Measurements from ENCODE around the gene HTR7. TPM values are rescaled to one million over a fixed set of nuclear protein-coding genes. Genes with fewer than 3 reads are reported as not detected.
"Not testable (repeated sequence)": the region's sequence is repeated elsewhere in the genome, so short reads cannot be mapped to it uniquely, and the experiment has no call there.

HTR7 gene
- total RNA-seq, 4 donors from 2014 or later: 0.55 to 1.3 TPM; not detected in 2

DNA sequence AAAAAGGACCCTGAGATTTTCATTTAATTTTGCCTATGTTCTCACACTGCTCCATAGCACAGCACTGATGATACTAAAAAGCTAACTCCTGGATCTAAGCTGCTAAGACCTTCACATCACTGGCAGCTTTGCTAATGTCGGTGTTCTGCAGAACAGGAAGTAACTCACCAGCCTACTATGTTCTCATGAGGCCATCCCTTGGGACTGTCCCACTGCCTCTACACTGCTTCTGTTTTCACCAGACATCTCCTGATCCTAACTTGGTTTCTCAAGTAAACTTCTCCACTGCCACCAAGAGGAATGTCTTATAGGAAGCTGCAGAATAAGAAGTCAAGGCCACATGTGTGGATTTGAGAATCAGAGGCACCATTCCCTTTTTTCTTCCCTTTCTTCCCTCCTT, 15.1 kb downstream of the HTR7 start:
- DNase-seq: no peak
- intact Hi-C loops (cut with DNase I; ENCODE audit: low total_unique reads) (no loop called here), in situ Hi-C loops (cut with MboI; ENCODE audit: low pct_ligation_motif_present in 1 of 4, low pct_unique_long_range_greater_than_20kb in 1 of 4, low sequenced_read_pairs in 3 of 4) (no loop called here)
- H3K4me3 ChIP-seq: no peak overlapping the region
- H3K9me3 ChIP-seq: no peaks in the 10 kb centered on the region
- H3K36me3 ChIP-seq: no peaks in the 10 kb centered on the region
- WGBS, 2 donors (ENCODE audit: low coverage in 1 of 2): 67 to 80% methylated on average over 1 of the region's 1 CpG
- H3K4me1 ChIP-seq: no peaks in the 10 kb centered on the region
- no peaks in the 10 kb centered on the region for H3K27me3 ChIP-seq
- H3K27ac ChIP-seq: no peak overlapping the region
- TF ChIP-seq POLR2A (IDR thresholded peaks at IDR 0.05) (no peak), EP300 (IDR thresholded peaks at IDR 0.05; ENCODE audit: low read depth) (no peak), POLR2AphosphoS5 (IDR thresholded peaks at IDR 0.05) (no peak)
- TF ChIP-seq, protein P1, sequence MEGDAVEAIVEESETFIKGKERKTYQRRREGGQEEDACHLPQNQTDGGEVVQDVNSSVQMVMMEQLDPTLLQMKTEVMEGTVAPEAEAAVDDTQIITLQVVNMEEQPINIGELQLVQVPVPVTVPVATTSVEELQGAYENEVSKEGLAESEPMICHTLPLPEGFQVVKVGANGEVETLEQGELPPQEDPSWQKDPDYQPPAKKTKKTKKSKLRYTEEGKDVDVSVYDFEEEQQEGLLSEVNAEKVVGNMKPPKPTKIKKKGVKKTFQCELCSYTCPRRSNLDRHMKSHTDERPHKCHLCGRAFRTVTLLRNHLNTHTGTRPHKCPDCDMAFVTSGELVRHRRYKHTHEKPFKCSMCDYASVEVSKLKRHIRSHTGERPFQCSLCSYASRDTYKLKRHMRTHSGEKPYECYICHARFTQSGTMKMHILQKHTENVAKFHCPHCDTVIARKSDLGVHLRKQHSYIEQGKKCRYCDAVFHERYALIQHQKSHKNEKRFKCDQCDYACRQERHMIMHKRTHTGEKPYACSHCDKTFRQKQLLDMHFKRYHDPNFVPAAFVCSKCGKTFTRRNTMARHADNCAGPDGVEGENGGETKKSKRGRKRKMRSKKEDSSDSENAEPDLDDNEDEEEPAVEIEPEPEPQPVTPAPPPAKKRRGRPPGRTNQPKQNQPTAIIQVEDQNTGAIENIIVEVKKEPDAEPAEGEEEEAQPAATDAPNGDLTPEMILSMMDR (IDR thresholded peaks at IDR 0.05): no peak

DNA sequence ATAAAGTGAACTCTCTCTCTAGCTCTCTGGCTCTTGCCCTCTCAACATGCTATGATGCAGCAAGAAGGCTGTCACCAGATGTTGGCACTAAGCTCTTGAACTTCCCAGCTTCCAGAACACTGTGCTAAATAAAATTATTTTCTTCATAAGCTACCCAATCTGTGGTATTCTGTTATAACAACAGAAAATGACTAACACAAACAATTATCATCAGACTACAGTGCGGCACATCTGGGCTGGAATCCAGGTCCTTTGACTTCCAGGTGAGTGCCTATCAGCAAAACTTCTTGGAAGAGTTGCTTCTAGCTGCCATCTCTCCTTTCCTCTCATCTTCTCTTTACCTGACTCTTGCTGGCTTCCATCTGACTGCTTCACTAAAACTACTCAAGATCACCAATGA, 20.4 kb downstream of the HTR7 start:
- intact Hi-C loops (cut with DNase I; ENCODE audit: low total_unique reads): no loop called here
- TF ChIP-seq POLR2AphosphoS5 (IDR thresholded peaks at IDR 0.05) (no peak), EP300 (IDR thresholded peaks at IDR 0.05; ENCODE audit: low read depth) (no peak)

DNA sequence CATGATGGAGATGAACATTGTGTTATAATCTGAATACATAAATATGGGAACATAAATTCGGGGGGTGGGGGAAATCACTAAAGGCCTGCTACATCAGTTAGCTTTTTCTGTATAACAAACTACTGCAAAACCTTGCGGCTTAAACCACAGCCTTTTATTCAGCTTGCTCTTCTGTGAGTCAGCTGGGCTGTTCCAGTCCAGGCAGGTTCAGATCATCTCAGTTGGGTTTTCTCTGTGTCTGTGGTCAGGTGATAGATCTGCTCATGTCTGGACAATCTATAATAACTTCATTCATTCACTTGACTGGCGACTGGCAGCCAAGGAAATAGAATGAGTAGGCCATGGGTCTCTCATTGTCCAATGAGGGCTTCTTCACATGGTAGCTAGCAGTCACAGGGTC, 23.5 kb downstream of the HTR7 start:
- H3K27ac ChIP-seq: no peak overlapping the region
- H3K27me3 ChIP-seq: no peaks in the 10 kb centered on the region
- WGBS, 2 donors (ENCODE audit: low coverage in 1 of 2): 68 to 73% methylated on average over 2 to 3 of the region's 3 CpGs
- no peak overlapping the region for H3K4me3 ChIP-seq
- in situ Hi-C loops (cut with MboI; ENCODE audit: low pct_ligation_motif_present in 1 of 4, low pct_unique_long_range_greater_than_20kb in 1 of 4, low sequenced_read_pairs in 3 of 4): no loop called here
- no peaks in the 10 kb centered on the region for H3K4me1 ChIP-seq
- H3K9me3 ChIP-seq: no peaks in the 10 kb centered on the region
- DNase-seq: no peak
- no peaks in the 10 kb centered on the region for H3K36me3 ChIP-seq
- TF ChIP-seq EP300 (IDR thresholded peaks at IDR 0.05; ENCODE audit: low read depth) (no peak), POLR2AphosphoS5 (IDR thresholded peaks at IDR 0.05) (no peak), POLR2A (IDR thresholded peaks at IDR 0.05) (no peak)
- TF ChIP-seq, protein P1 (IDR thresholded peaks at IDR 0.05): no peak
- intact Hi-C loops (cut with DNase I; ENCODE audit: low total_unique reads): no loop called here

More for the DNA sequence above, 20.4 kb downstream of the HTR7 start:
- no peak overlapping the region for H3K4me3 ChIP-seq
- 88 to 100% methylated on average over 1 of the region's 1 CpG for WGBS, 2 donors (ENCODE audit: low coverage in 1 of 2)
- in situ Hi-C loops (cut with MboI; ENCODE audit: low pct_ligation_motif_present in 1 of 4, low pct_unique_long_range_greater_than_20kb in 1 of 4, low sequenced_read_pairs in 3 of 4): no loop called here
- no peaks in the 10 kb centered on the region for H3K27me3 ChIP-seq
- no peak overlapping the region for H3K27ac ChIP-seq
- no peaks in the 10 kb centered on the region for H3K4me1 ChIP-seq
- no peaks in the 10 kb centered on the region for H3K36me3 ChIP-seq
- no peak for DNase-seq
- H3K9me3 ChIP-seq: no peaks in the 10 kb centered on the region

DNA sequence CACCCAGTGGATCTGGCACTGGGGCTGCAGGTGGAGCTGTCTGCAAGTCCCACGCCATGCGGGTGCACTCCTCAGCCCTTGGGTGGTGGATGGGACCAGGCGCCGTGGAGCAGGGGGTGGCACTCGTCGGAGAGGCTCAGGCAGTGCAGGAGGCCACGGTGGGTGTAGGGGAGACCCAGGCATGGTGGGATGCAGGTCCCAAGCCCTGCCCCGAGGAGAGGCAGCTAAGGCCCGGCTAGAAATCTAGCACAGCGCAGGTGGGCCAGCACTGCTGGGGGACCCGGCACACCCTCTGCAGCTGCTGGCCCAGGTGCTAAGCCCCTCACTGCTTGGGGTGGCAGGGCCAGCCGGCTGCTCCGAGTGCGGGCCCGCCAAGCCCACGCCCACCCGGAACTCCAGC, 25.7 kb downstream of the HTR7 start:
- whole genome bisulfite sequencing, 2 donors (ENCODE audit: low coverage in 1 of 2): 98% methylated on average over 8 of the region's 17 CpGs; no CpG with 5 or more reads in 1 of the 2 donors
- H3K27ac ChIP-seq: no peak overlapping the region
- H3K4me3 ChIP-seq: no peak overlapping the region
- TF ChIP-seq POLR2A (IDR thresholded peaks at IDR 0.05): no peak
- no peak for TF ChIP-seq EP300 (IDR thresholded peaks at IDR 0.05; ENCODE audit: low read depth)
- no peak for TF ChIP-seq POLR2AphosphoS5 (IDR thresholded peaks at IDR 0.05)
- TF ChIP-seq, protein P1 (IDR thresholded peaks at IDR 0.05): no peak
- DNase-seq: no peak
- no peaks in the 10 kb centered on the region for H3K4me1 ChIP-seq
- intact Hi-C loops (cut with DNase I; ENCODE audit: low total_unique reads): no loop called here
- H3K36me3 ChIP-seq: no peaks in the 10 kb centered on the region
- in situ Hi-C loops (cut with MboI; ENCODE audit: low pct_ligation_motif_present in 1 of 4, low pct_unique_long_range_greater_than_20kb in 1 of 4, low sequenced_read_pairs in 3 of 4): no loop called here
- no peaks in the 10 kb centered on the region for H3K9me3 ChIP-seq
- H3K27me3 ChIP-seq: no peaks in the 10 kb centered on the region

DNA sequence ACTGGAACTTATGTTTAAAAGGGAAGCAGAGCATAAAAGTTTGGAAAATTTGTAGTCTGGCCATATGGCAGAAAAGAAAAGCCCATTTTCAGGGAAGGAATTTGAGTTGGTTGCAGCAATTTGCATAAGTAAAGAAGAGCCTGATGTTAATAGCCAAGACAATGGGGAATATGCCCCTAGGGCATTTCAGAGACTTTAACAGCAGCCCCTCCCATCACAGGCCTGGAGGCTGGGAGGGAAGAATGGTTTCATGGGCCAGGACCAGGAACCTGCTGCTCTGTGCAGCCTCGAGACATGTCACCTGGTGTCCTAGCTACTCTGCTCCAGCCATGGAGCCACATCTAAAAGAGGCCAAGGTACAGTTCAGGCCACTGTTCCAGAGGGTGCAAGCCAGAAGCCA, 35.3 kb downstream of the HTR7 start:
- intact Hi-C loops (cut with DNase I; ENCODE audit: low total_unique reads): no loop called here
- Histone ChIP-seq H3K27me3 (no peaks in the 10 kb centered on the region), H3K36me3 (no peaks in the 10 kb centered on the region), H3K9me3 (no peaks in the 10 kb centered on the region), H3K4me3 (no peak overlapping the region), H3K4me1 (no peaks in the 10 kb centered on the region), H3K27ac (no peak overlapping the region)
- in situ Hi-C loops (cut with MboI; ENCODE audit: low pct_ligation_motif_present in 1 of 4, low pct_unique_long_range_greater_than_20kb in 1 of 4, low sequenced_read_pairs in 3 of 4): no loop called here
- WGBS, 2 donors (ENCODE audit: low coverage in 1 of 2): 60% methylated on average over 1 of the region's 1 CpG; no CpG with 5 or more reads in 1 of the 2 donors
- DNase-seq: no peak
- no peak for TF ChIP-seq EP300 (IDR thresholded peaks at IDR 0.05; ENCODE audit: low read depth)
- TF ChIP-seq POLR2AphosphoS5 (IDR thresholded peaks at IDR 0.05): no peak
- TF ChIP-seq, protein P1 (IDR thresholded peaks at IDR 0.05): no peak
- no peak for TF ChIP-seq POLR2A (IDR thresholded peaks at IDR 0.05)

DNA sequence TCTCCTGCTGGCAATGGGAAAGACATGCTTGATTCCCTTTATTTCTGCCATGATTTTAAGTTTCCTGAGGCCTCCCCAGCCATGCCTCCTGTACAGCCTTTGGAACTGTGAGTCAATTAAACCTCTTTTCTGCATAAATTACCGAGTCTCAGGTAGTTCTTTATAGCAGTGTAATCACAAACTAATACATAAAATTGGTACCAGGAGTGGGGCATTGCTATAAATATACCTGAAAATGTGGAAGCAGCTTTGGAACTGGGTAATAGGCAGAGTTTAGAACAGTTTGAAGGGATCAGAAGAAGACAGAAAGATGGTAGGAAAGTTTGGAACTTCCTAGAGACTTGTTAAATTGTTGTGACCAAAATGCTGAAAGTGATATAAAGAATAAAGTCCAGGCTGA, 36.0 kb downstream of the HTR7 start:
- H3K27me3 ChIP-seq; intact Hi-C loops (cut with DNase I; ENCODE audit: low total_unique reads); DNase-seq; H3K36me3 ChIP-seq; H3K27ac ChIP-seq; H3K4me3 ChIP-seq; H3K9me3 ChIP-seq; in situ Hi-C loops (cut with MboI; ENCODE audit: low pct_ligation_motif_present in 1 of 4, low pct_unique_long_range_greater_than_20kb in 1 of 4, low sequenced_read_pairs in 3 of 4); H3K4me1 ChIP-seq: not testable (repeated sequence)
- 13 to 41% methylated on average over 1 of the region's 1 CpG for WGBS, 2 donors (ENCODE audit: low coverage in 1 of 2)

Data from transverse colon (tissue), 4 donors.